Breast epithelium (tissue), 4 donors: Measurements from ENCODE around the gene LIM2. TPM values are rescaled to one million over a fixed set of nuclear protein-coding genes. Genes with fewer than 3 reads are reported as not detected.
A peak's percentile ranks its signal among the peaks of the same experiment; 100 is the strongest.

Experiments
- DNase-seq, 2 donors: peaks; one replicate each; pipeline ENCODE4 v3.0.0-alpha.2; 2019; ENCODE audit warnings: low spot score in 2 of 2
- H3K27ac ChIP-seq, 2 donors: fragments of 200-600 bp; sonication (generic) in 1 of 2; one replicate each; pipeline ENCODE4 v1.5.1; 2016 to 2019; ENCODE audit warnings: mild to moderate bottlenecking in 1 of 2
- H3K27me3 ChIP-seq, 2 donors: fragments of 200-600 bp; sonication (generic) in 1 of 2; one replicate each; pipeline versions ENCODE4 v1.5.1 to v1.6.0; 2017 to 2019; ENCODE audit warnings: control low read depth in 1 of 2, mild to moderate bottlenecking in 1 of 2
- H3K36me3 ChIP-seq: fragments of 200-600 bp; one replicate; pipeline ENCODE4 v1.5.1; 2019
- H3K4me1 ChIP-seq, 2 donors: fragments of 200-600 bp; sonication (generic); one replicate each; pipeline ENCODE4 v1.5.1; 2016 to 2019; ENCODE audit warnings: control low read depth in 1 of 2
- H3K4me3 ChIP-seq, 3 donors: fragments of 200-600 bp; sonication (generic); 1 replicate in 2 of 3; 2 replicates in 1 of 3; pipeline ENCODE4 v1.5.1; 2016 to 2019; ENCODE audit warnings: mild to moderate bottlenecking in 3 of 3, moderate library complexity in 2 of 3
- H3K9me3 ChIP-seq, 2 donors: fragments of 200-600 bp; sonication (generic) in 1 of 2; one replicate each; pipeline ENCODE4 v1.5.1; 2016 to 2019; ENCODE audit warnings: control low read depth in 1 of 2
- POLR2A ChIP-seq: fragments of 450-650 bp; IDR thresholded peaks from one replicate; pipeline ENCODE4 v1.6.1; 2016; ENCODE audit warnings: antibody characterized with exemption, mild to moderate bottlenecking, moderate library complexity
- POLR2AphosphoS5 ChIP-seq, 3 donors: sonication (generic); formaldehyde crosslinking; IDR thresholded peaks; one replicate each; pipeline ENCODE4 v1.6.1; 2017; ENCODE audit warnings: antibody characterized with exemption in 3 of 3
- intact Hi-C: fragments of 100-400 bp; cut with DNase I; formaldehyde crosslinking; loops from one replicate; pipeline ENCODE4 v1.15.1; 2023; ENCODE audit warnings: low total_unique reads
- total RNA-seq, 3 donors: library from RNA; depleted of rRNA; stranded (reverse); fragments of >200 nt; gene quantifications; one replicate each; pipeline ENCODE4 v1.1.0, GENCODE V29; 2016
- TF ChIP-seq, protein P1 (sequence below), 3 donors: fragments of 450-650 bp; IDR thresholded peaks; one replicate each; pipeline ENCODE4 v1.5.1; 2016 to 2017; ENCODE audit warnings: antibody characterized with exemption in 3 of 3, mild to moderate bottlenecking in 3 of 3, moderate library complexity in 3 of 3

The LIM2 gene
- total RNA-seq, 3 donors from 2014 or later: not detected

DNA sequence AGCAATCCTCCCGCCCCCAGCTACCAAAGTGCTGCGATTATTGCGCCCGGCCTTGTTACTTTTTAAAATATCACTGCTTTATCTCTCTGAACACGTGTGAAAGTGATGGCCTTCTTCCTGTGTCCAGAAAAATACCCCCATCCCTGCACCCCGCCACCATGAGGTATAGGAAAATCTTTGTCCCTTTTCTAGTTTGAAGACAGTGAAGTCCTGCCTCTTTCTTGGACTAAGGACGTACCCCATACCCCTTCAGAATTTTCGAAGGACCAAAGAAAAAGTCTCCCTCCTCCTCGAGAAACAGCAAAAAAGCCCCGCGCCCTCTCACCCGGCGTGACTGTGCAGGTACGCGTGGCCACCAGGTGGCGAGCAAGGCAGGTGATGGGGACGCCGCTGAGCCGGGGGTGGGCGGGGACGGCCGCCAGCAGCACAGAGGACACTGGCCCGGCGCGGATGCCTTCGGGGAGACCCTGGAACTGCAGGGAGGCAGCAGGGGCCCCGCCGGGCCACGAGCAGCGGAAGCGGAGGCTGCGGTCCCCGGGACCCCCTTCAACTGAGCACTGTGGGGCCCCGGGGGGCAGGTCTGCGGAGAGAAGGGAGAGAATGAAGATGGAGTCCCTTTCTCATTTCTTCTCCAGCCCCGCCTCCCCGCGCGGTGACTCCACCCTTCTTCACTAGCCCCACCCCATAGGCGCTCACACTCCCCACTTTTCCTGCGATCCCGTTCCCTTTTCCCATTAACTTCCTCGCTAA, 49.0 kb downstream of the LIM2 start:
- Histone ChIP-seq H3K27ac (peak overlapping the region; percentile 45 to 82), H3K4me3 (peak overlapping the region; percentile 49 to 80 (median 67)), H3K36me3 (no peaks in the 10 kb centered on the region), H3K27me3 (no peaks in the 10 kb centered on the region), H3K4me1 (no peaks in the 10 kb centered on the region), H3K9me3 (no peaks in the 10 kb centered on the region)
- intact Hi-C loops: no loop called here
- peak; percentile 74 to 85 for DNase-seq
- TF ChIP-seq POLR2AphosphoS5 (IDR thresholded peaks at IDR 0.05): peak in 1 of 3 donors; percentile 7
- TF ChIP-seq, protein P1, sequence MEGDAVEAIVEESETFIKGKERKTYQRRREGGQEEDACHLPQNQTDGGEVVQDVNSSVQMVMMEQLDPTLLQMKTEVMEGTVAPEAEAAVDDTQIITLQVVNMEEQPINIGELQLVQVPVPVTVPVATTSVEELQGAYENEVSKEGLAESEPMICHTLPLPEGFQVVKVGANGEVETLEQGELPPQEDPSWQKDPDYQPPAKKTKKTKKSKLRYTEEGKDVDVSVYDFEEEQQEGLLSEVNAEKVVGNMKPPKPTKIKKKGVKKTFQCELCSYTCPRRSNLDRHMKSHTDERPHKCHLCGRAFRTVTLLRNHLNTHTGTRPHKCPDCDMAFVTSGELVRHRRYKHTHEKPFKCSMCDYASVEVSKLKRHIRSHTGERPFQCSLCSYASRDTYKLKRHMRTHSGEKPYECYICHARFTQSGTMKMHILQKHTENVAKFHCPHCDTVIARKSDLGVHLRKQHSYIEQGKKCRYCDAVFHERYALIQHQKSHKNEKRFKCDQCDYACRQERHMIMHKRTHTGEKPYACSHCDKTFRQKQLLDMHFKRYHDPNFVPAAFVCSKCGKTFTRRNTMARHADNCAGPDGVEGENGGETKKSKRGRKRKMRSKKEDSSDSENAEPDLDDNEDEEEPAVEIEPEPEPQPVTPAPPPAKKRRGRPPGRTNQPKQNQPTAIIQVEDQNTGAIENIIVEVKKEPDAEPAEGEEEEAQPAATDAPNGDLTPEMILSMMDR (IDR thresholded peaks at IDR 0.05): peak; percentile 82 to 89 (median 88)
- no peak for TF ChIP-seq POLR2A

DNA sequence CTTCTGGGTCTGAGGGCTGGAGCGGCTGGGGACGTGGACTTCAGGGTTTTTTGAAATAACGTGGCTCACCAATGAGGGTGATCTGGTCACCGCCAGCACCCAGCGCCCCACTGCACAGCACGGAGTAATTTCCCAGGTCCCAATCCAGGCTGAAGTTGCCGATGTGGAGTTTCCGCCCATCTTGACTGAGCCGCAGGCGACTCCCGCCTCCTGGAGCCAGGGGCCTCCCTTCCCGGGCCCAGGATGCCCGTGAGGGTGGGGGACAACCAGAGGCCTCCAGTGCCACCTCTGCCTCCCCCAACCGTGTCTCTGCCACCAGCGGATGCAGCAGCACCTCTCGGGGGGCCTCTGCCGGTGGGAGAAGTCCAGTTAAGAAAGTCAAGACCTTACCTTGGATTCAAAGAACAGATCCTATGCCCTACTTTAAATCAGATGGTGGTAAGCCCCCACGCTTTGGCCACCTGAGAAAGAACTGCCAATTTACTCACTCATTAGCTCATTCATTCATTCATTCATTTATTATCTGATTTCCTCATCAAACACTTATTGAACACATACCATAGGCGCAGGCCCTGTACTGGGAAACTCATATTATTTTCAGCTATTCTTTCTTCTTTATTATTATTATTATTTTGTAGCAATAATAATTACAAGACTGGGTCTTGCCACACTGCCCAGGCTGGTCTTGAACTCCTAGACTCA, 49.8 kb downstream of the LIM2 start:
- no peak for DNase-seq
- no peak for TF ChIP-seq POLR2AphosphoS5 (IDR thresholded peaks at IDR 0.05)
- no peak for TF ChIP-seq POLR2A
- TF ChIP-seq, protein P1 (IDR thresholded peaks at IDR 0.05): no peak
- Histone ChIP-seq H3K9me3 (no peaks in the 10 kb centered on the region), H3K27me3 (no peaks in the 10 kb centered on the region), H3K36me3 (no peaks in the 10 kb centered on the region), H3K4me1 (no peaks in the 10 kb centered on the region), H3K27ac (no peak overlapping the region), H3K4me3 (no peak overlapping the region)
- intact Hi-C loops: no loop called here

GRCh38 chr19:51337141-51337860, 50.5 kb downstream of the LIM2 start:
- Histone ChIP-seq H3K27me3 (no peaks in the 10 kb centered on the region), H3K36me3 (no peaks in the 10 kb centered on the region), H3K4me1 (no peaks in the 10 kb centered on the region), H3K4me3 (no peak overlapping the region), H3K27ac (no peak overlapping the region), H3K9me3 (no peaks in the 10 kb centered on the region)
- TF ChIP-seq POLR2AphosphoS5 (IDR thresholded peaks at IDR 0.05) (no peak), POLR2A (no peak)
- TF ChIP-seq, protein P1 (IDR thresholded peaks at IDR 0.05): no peak
- no peak for DNase-seq
- intact Hi-C loops: no loop called here

DNA sequence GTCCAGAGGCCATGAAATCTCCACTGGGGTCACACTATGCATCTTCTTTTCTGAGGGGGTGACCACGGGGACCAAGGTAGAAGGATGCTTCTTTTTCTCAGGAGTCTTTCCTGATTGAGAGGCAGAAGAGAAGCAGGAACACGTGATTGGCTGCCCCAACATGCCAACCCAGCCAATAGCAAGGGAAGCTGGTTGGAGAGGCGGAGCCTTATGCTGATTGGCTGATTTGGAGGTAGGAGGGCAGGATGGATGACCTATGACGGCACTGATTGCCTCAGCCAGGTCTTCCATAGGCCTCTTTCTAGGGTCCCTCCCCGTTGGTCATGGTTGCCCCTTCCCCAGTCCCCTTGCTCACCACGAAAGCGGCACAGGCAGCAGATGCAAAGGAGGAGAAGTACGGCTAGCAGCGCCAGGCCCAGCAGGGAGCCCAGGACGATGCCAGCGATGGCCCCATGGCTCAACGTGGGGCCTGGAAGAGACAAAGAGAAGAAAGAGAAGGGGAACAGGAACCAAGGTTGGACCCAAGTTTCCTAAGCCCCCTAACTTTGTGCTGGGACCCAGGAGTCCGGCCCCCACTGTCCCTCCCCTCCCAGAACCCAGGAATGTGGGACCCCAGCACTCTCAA, 53.8 kb downstream of the LIM2 start:
- intact Hi-C loops: no loop called here

More for the DNA sequence above, 53.8 kb downstream of the LIM2 start:
- H3K36me3 ChIP-seq: no peaks in the 10 kb centered on the region
- H3K4me1 ChIP-seq: no peaks in the 10 kb centered on the region
- peaks cover 0 to 22% of the 10 kb centered on the region in 2 donors for H3K27me3 ChIP-seq
- H3K27ac ChIP-seq: no peak overlapping the region
- H3K9me3 ChIP-seq: no peaks in the 10 kb centered on the region
- TF ChIP-seq POLR2AphosphoS5 (IDR thresholded peaks at IDR 0.05): no peak
- TF ChIP-seq POLR2A: no peak
- TF ChIP-seq, protein P1 (IDR thresholded peaks at IDR 0.05): no peak
- no peak for DNase-seq
- H3K4me3 ChIP-seq: no peak overlapping the region
